GM21825 (cell line): ENCODE results near the gene ALDH3B2.
"Not testable (repeated sequence)": the region's sequence is repeated elsewhere in the genome, so short reads cannot be mapped to it uniquely, and the experiment has no call there.

Experiments used
- ATAC-seq: cut with Tn5 transposase; IDR thresholded peaks from one replicate; pipeline ENCODE4 v1.9.1; 2021; ENCODE audit warnings: mild to moderate bottlenecking, moderate library complexity; ENCODE audit not compliant: unreplicated experiment

ALDH3B2 gene

GRCh38 chr11:67631411-67631810 is 43.0 kb downstream of the ALDH3B2 start:
- ATAC-seq: no peak

GRCh38 chr11:67630943-67631331 is 43.5 kb downstream of the ALDH3B2 start:
- ATAC-seq: no peak

GRCh38 chr11:67630228-67630942 is 44.0 kb downstream of the ALDH3B2 start:
- ATAC-seq: peak; percentile 73

GRCh38 chr11:67629386-67630227 is 44.8 kb downstream of the ALDH3B2 start, which contains the start of gene NUDT8:
NUDT8 (minus strand) TSS chr11:67629937; CDS start chr11:67629911, 26 bp downstream.
- peak; percentile 43 for ATAC-seq

GRCh38 chr11:67628710-67629385 is 45.6 kb downstream of the ALDH3B2 start:
- ATAC-seq: no peak

- ATAC-seq: no peak
Measured at GRCh38 chr11:67627812-67628624, 46.4 kb downstream of the ALDH3B2 start.

- no peak for ATAC-seq
Measured at GRCh38 chr11:67627441-67627811, 47.0 kb downstream of the ALDH3B2 start.

- ATAC-seq: no peak
Measured at GRCh38 chr11:67626970-67627369, 47.5 kb downstream of the ALDH3B2 start.

GRCh38 chr11:67626131-67626833 is 48.1 kb downstream of the ALDH3B2 start:
- ATAC-seq: not testable (repeated sequence)

- not testable (repeated sequence) for ATAC-seq
Measured at GRCh38 chr11:67623795-67624194, 50.6 kb downstream of the ALDH3B2 start.

GRCh38 chr11:67622905-67623304 is 51.5 kb downstream of the ALDH3B2 start:
- not testable (repeated sequence) for ATAC-seq

GRCh38 chr11:67621928-67622327 is 52.5 kb downstream of the ALDH3B2 start:
- not testable (repeated sequence) for ATAC-seq

- ATAC-seq: not testable (repeated sequence)
Measured at GRCh38 chr11:67620621-67621020, 53.8 kb downstream of the ALDH3B2 start.

GRCh38 chr11:67619683-67620618 is 54.5 kb downstream of the ALDH3B2 start:
- ATAC-seq: not testable (repeated sequence)

GRCh38 chr11:67618901-67619659 is 55.3 kb downstream of the ALDH3B2 start:
- not testable (repeated sequence) for ATAC-seq

GRCh38 chr11:67617243-67617953 is 57.0 kb downstream of the ALDH3B2 start:
- no peak for ATAC-seq

GRCh38 chr11:67616431-67617242 is 57.8 kb downstream of the ALDH3B2 start:
- no peak for ATAC-seq
